ENCODE measurements around the gene F8A2.
"Not testable (repeated sequence)": the region's sequence is repeated elsewhere in the genome, so short reads cannot be mapped to it uniquely, and the experiment has no call there.

Gene F8A2

DNA sequence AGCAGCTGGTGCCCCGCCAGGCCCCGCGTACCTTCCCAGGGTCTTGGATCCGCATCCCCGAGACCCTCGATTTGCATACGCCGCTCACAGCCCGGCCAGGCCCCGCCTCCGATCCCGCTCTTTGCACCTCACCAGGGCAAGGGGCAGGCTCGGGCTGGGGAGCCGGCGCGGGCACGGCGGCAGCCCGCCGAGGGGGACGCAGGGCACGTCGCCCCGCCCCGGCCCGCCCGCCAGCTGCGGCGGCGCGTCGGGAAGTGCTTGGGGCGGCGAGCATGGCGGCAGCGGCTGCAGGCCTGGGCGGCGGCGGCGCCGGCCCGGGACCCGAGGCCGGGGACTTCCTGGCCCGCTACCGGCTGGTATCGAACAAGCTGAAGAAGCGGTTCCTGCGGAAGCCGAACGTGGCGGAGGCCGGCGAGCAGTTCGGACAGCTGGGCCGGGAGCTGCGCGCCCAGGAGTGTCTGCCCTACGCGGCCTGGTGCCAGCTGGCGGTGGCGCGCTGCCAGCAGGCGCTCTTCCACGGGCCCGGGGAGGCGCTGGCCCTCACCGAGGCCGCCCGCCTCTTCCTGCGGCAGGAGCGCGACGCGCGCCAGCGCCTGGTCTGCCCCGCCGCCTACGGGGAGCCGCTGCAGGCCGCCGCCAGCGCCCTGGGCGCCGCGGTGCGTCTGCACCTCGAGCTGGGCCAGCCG, at the start of gene F8A2:
Gene F8A2, plus strand, starts transcription at position 253 of the 686 bp plus-strand sequence. Its CDS starts 20 bp downstream, at position 273.
- DNase-seq, result not testable (repeated sequence)

DNA sequence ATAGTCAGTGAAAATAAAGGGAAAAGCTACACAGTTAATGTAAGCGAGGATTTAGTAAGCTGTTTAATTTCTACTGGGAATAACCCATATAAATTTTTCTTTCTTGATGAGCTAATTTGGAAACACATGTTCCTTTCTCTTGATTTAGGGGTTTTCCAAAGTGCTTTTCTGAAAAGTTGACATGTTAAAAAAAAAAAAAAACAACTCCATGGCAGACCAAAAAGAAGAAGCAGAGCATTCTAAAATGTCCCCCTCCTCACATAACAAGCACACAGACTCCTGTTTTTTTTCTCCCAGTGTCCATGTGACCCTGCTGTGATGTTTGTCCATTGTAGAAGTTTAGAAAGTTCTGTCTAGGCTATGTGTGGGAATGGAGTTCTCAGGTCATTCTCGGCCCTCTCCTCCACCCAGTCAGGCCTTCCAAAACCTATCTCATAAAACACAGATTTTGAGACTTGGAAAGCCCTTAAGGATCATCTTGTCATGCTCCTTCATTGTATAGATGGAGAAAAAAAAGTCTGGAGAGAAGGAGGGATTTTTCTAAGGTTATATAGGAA, 48.3 kb upstream of the F8A2 start:
- DNase-seq, result no peak

DNA sequence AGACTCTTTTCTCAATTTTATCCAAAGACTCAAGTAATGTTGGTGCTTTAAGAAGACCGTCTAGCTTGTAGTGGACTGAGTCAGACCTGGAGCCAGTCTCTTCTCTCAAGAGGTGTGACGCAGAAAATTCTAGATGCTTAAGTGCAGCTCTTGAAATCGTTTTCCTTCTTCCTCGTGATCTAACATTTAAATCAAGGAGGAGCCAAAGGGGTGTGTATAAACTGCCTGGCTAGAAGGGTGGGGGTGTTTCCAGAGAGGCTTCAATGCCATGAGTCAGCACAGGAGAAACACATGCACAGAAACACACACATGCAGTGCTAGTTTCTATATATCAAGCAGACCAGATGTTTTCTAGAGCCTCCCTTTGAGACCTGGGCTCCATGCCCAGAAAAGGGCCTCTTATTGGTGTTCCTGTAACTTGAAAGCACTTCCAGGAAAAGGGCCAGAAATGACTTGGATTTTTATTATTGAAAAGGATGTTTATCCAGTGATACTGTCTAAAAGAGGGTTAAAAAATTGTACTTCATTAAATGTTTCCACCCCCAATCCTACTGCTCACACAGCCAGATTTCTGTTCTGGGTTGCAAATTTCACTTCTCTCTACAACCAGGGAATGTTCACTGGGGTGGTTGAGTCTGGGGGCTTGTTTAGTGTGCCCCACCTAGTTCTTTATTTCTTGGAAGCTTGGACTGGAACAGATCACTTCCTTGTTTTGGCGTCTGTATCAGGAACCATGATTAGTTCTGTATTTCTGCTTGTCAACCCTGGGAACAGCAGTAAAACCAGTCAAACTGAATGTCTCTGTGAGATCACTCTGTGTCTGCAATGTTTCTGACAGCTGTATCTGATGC, 47.2 kb upstream of the F8A2 start, which contains the start of gene CLIC2:
Gene CLIC2, minus strand, starts transcription at position 129 of the 851 bp plus-strand sequence. CDS start 187 bp downstream, outside the sequence.
- DNase-seq, result no peak

DNA sequence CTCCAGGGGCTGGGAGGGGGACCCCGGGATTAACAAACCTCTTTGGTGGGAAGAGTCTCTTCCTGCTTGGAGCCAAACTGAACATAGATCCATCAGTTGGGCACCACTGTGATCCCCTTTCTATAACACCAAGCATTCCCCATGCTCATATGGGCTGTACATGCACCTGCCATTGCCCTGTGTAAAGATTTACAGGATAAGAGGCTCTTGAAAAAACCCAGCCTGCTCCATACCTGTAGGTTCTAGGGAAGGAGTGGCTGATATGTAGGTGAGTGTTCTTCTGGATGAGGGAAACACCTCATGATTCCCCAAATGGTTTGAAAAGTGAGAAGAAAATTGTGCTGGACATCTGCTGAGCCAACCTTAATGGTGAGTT, 46.6 kb upstream of the F8A2 start:
- not testable (repeated sequence) for DNase-seq

DNA sequence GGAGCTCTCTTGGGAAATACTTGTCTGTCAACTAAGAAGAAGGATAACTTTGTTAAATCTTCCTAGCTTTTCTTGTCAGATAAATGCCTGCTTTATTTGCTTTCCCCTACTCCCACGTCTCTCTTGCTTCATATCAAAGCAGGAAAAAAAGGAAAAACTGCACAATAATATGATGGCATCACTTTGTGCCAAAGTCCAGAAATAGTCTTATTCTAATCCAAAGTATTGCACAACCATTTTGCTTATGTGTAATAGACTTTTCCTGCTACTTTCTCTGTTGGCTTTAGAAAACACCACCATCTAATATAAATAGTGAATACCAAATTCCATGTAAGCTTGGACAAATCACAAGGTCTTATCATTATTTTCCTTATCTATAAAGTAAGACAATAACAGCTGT, 36.2 kb upstream of the F8A2 start:
- not testable (repeated sequence) for DNase-seq

DNA sequence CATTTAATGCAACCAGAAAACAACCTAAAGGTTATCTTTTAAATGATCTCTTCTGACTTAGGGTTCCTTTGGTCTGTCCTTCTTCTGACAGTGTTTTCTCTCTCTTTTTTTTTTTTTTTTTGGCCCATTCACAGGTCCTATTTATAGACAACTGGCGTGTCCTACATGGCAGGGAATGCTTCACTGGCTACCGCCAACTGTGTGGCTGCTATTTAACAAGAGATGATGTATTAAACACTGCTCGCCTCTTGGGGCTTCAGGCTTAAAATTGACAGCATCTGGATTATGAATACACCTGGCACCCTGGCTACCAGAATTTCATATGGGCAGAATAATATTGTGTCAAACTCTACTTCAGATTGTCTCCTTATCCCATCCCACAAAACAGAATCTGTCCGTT, 32.4 kb upstream of the F8A2 start:
- DNase-seq, result not testable (repeated sequence)

DNA sequence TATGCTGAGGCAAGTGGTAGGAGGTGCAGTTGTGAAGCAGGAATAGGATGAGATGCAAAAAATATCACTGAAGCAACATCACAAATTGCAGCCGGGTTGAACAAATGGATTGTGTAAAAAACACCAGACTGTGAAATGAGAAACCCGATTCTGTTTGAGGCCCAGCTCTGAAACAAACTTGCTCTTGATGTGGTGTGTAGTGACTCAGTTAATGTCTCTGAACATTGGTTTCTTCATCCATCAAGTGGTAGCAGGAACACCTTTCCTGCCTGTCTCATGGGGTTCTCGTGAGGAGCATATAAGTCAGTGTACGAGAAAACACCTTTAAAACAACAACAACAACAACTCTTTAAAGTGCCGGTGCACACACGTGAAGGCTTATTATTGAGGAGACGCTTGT, 18.2 kb upstream of the F8A2 start:
- DNase-seq, result not testable (repeated sequence)

DNA sequence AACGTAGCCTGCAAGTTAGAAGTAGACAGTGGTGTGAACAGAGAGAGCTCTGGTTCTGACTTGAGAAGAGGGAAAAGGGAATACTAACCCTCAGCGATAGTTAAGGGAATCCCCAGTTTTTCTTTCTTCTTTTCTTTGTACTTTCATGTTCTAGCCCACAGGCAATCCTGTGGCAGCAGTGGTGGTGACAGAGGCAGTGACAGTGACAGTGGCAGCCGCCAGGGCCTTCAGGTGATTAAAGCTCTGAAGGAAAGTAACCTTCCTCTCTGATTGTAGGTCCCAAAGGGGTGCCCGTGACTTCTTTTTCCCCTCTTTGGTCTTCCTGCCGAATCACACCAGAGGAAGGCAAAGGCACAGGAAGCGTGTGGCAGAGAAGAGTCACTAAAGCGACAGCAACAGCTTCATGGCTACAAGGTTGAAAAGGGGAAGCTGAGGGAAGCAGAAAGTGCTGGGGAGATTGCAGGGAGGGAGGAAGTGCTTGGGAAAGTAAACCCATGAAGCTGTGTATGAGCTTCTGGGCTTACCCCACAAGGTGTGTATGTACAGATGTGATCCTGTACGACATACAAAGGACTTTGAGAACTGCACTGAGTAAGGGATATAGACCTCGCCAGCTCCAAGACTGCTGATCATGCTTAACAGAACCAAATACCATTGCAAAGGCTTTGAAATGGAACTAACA, 8.0 kb upstream of the F8A2 start:
- not testable (repeated sequence) for DNase-seq

DNA sequence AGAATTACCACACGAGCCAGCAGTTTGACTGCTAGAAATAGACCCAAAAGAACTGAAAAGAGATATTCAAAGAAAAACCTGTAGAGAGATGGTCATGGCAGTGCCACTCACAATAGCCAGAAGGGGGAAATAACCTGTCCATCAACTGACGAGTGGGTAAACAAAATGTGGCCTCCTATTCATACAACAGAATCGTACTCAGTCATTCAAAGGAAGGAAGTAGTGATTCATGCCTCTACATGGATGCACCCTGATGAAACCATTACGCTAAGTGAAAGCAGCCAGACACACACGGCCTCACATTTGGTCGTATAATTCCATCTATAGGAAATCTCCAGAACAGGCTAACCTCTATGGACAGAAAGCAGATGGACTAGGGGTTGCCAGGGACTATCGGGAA, 2.1 kb upstream of the F8A2 start:
- DNase-seq, result not testable (repeated sequence)

DNA sequence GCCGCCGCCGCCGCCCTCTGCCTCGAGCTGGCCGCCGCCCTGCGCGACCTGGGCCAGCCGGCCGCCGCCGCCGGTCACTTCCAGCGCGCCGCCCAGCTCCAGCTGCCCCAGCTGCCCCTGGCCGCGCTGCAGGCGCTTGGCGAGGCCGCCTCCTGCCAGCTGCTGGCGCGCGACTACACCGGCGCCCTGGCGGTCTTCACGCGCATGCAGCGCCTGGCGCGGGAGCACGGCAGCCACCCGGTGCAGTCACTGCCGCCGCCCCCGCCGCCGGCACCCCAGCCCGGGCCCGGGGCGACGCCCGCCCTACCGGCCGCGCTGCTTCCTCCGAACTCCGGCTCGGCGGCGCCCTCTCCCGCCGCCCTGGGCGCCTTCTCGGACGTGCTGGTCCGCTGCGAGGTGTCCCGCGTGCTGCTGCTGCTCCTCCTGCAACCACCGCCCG, 653 bp downstream of the F8A2 start:
- not testable (repeated sequence) for DNase-seq

DNA sequence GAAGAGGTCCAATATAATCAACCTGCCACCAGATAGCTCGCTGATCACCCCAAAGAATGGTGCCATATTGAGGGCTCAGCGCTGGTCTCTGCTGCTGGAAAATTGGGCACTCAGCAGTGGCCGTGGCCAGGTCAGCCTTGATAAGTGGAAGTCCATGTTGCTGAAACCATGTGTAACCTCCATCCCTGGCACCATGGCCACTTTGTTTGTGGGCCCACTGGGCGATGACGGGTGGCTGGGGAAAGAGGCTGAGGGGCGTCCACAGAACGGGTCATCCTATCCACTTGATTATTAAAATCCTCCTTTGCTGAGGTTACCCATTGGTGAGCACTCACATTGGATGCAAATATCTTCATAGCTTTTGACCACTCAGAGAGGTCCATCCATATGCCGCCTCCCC, 7.7 kb downstream of the F8A2 start:
- DNase-seq, result no peak

DNA sequence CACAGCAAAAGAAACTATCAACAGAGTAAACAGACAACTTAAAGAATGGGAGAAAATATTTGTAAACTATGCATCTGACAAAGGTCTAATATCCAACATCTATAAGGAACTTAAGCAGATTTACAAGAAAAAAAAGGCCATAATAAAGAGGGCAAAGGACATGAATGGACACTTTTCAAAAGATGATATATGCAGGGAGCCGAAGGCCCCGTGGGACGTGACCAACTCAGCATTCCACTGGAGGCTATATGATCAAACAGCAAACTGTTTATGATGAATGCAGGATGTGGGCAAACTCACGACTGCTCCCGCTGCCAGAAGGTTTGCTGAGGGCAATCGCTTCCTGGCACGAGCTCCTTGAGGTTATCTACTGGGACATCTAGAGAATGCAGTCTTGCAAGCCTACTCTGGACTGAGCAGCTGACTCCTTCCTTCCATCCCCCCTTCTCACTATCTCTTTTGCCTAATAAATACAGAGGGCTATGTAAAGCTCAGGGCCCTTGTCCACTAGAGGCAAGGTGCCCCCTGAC, 12.9 kb downstream of the F8A2 start:
- DNase-seq, result not testable (repeated sequence)

DNA sequence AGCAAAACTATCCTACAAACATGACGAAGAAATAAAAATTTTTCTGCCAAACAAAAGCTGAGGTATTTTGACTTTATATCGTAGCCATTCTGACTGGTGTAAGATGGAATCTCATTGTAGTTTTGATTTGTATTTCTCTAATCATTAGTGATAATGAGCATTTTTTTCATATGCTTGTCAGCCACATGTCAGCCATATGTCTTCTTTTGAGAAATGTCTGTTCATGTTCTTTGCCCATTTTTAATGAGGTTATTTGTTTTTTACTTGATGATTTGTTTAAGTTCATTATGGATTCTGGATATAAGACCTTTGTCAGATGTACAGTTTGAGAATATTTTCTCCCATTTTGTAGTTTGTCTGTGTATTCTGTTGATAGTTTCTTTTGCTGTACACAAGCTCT, 24.5 kb downstream of the F8A2 start:
- DNase-seq, result no peak

DNA sequence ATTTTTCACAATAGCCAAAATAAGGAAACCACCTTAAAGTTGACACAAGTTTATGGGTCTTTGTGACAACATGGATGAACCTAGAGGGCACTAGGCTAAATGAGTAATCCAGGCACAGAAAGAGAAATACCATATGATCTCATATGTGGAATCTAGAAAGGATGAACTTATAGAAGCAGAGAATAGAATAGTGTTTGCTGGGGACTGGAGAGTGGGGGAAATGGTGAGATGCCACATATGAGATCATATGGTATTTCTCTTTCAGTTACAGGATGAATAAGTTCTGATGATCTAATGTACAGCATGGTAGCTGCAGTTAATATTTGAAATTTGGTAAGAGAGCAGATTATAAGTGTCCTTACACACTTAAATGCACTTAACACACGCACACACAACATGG, 35.9 kb downstream of the F8A2 start:
- no peak for DNase-seq

Measured in activated naive CD4-positive, alpha-beta T cell treated with anti-CD3 and anti-CD28 coated beads, Interleukin-2, amount 50 U/mL, for 16 hours (primary cell).